Measurements from ENCODE around the gene RBM25. TPM values are rescaled to one million over a fixed set of nuclear protein-coding genes. Genes with fewer than 3 reads are reported as not detected.

RBM25 gene
- total RNA-seq, 1 experiment from 2014 or later: 59.7 TPM

DNA sequence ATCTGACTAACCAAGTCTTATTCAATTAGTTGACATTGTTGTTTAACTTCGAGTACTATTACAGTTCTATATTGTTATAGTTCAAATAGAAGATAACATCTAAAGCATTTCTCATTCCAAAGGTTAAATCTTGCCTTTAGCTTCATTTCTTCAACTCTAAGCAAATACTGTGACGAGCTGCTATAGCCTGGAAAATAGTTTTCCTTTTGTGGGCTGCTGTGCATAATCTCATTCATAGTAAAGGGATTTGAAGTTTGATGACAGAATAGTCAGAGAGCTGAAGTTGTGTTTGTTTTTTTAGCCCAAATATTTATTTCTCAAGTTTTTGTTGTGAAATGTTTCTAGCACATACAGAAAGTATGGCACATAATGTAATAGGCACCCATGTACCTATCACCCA lies 91.4 kb downstream of the RBM25 start:
- no peaks in the 10 kb centered on the region for H3K4me1 ChIP-seq (ENCODE audit: control insufficient read depth, insufficient read depth, low read length)
- BruUV-seq (replicated peaks): no TSS peak
- ATAC-seq (no peak), DNase-seq (ENCODE audit: low read depth, low spot score) (no peak)
- in situ Hi-C loops (cut with HindIII; ENCODE audit: low pct_unique_long_range_greater_than_20kb, low sequenced_read_pairs): no loop called here
- no peaks in the 10 kb centered on the region for H3K9me3 ChIP-seq (ENCODE audit: control insufficient read depth, insufficient read depth, low read depth, low read length)
- TF ChIP-seq TCF7L2 (IDR thresholded peaks at IDR 0.05; ENCODE audit: low read depth, low read length) (no peak), POLR2AphosphoS5 (IDR thresholded peaks at IDR 0.05; ENCODE audit: low read depth, low read length) (no peak), CTCF (IDR thresholded peaks at IDR 0.05) (no peak), SIN3A (IDR thresholded peaks at IDR 0.05; ENCODE audit: borderline replicate concordance, insufficient read depth, low read depth, low read length) (no peak)
- TF ChIP-seq, protein P1, sequence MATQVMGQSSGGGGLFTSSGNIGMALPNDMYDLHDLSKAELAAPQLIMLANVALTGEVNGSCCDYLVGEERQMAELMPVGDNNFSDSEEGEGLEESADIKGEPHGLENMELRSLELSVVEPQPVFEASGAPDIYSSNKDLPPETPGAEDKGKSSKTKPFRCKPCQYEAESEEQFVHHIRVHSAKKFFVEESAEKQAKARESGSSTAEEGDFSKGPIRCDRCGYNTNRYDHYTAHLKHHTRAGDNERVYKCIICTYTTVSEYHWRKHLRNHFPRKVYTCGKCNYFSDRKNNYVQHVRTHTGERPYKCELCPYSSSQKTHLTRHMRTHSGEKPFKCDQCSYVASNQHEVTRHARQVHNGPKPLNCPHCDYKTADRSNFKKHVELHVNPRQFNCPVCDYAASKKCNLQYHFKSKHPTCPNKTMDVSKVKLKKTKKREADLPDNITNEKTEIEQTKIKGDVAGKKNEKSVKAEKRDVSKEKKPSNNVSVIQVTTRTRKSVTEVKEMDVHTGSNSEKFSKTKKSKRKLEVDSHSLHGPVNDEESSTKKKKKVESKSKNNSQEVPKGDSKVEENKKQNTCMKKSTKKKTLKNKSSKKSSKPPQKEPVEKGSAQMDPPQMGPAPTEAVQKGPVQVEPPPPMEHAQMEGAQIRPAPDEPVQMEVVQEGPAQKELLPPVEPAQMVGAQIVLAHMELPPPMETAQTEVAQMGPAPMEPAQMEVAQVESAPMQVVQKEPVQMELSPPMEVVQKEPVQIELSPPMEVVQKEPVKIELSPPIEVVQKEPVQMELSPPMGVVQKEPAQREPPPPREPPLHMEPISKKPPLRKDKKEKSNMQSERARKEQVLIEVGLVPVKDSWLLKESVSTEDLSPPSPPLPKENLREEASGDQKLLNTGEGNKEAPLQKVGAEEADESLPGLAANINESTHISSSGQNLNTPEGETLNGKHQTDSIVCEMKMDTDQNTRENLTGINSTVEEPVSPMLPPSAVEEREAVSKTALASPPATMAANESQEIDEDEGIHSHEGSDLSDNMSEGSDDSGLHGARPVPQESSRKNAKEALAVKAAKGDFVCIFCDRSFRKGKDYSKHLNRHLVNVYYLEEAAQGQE (IDR thresholded peaks at IDR 0.05; ENCODE audit: insufficient read depth in 1 of 2, low read depth in 2 of 2, low read length in 1 of 2): no peak
- intact Hi-C loops (cut with micrococcal nuclease; ENCODE audit: unreplicated experiment): no loop called here
- ChIA-PET CTCF (no interaction called here), POLR2A (interaction anchor here (0.7 kb wide), 1 partner anchor 295 kb away, joined by 4 read pairs; no protein-coding TSS in a partner anchor)
- H3K27me3 ChIP-seq (ENCODE audit: control insufficient read depth, insufficient read depth, low read length): no peaks in the 10 kb centered on the region
- no peak overlapping the region for H3K4me3 ChIP-seq (ENCODE audit: low read depth in 2 of 2, low read length in 2 of 2)
- no peaks in the 10 kb centered on the region; the same call in 1 of the 2 replicates for H3K36me3 ChIP-seq (ENCODE audit: control insufficient read depth, insufficient read depth, low read length)
- H3K27ac ChIP-seq (ENCODE audit: low read length): no peak overlapping the region

- no peaks in the 10 kb centered on the region for H3K4me1 ChIP-seq (ENCODE audit: control insufficient read depth, insufficient read depth, low read length)
- ChIA-PET CTCF (no interaction called here), POLR2A (no interaction called here)
- H3K4me3 ChIP-seq (ENCODE audit: low read depth in 2 of 2, low read length in 2 of 2): no peak overlapping the region
- H3K36me3 ChIP-seq (ENCODE audit: control insufficient read depth, insufficient read depth, low read length): no peaks in the 10 kb centered on the region; the same call in 1 of the 2 replicates
- no peaks in the 10 kb centered on the region for H3K27me3 ChIP-seq (ENCODE audit: control insufficient read depth, insufficient read depth, low read length)
- no peaks in the 10 kb centered on the region for H3K9me3 ChIP-seq (ENCODE audit: control insufficient read depth, insufficient read depth, low read depth, low read length)
- in situ Hi-C loops (cut with HindIII; ENCODE audit: low pct_unique_long_range_greater_than_20kb, low sequenced_read_pairs) (no loop called here), intact Hi-C loops (cut with micrococcal nuclease; ENCODE audit: unreplicated experiment) (no loop called here)
- no peak overlapping the region for H3K27ac ChIP-seq (ENCODE audit: low read length)
- TF ChIP-seq CTCF (IDR thresholded peaks at IDR 0.05) (no peak), POLR2AphosphoS5 (IDR thresholded peaks at IDR 0.05; ENCODE audit: low read depth, low read length) (no peak), SIN3A (IDR thresholded peaks at IDR 0.05; ENCODE audit: borderline replicate concordance, insufficient read depth, low read depth, low read length) (no peak)
- TF ChIP-seq, protein P1 (IDR thresholded peaks at IDR 0.05; ENCODE audit: insufficient read depth in 1 of 2, low read depth in 2 of 2, low read length in 1 of 2): no peak
- ATAC-seq (no peak), DNase-seq (ENCODE audit: low read depth, low spot score) (no peak)
- no TSS peak for BruUV-seq (replicated peaks)
Measured at GRCh38 chr14:73153272-73153671, 94.9 kb downstream of the RBM25 start.
